ENCODE results near the gene CAT. TPM values are rescaled to one million over a fixed set of nuclear protein-coding genes. Genes with fewer than 3 reads are reported as not detected.

CAT gene
- polyA plus RNA-seq, 1 of the 3 experiments (the other 2 are of a cell fraction): 26.6 TPM

- TF ChIP-seq, protein P1, sequence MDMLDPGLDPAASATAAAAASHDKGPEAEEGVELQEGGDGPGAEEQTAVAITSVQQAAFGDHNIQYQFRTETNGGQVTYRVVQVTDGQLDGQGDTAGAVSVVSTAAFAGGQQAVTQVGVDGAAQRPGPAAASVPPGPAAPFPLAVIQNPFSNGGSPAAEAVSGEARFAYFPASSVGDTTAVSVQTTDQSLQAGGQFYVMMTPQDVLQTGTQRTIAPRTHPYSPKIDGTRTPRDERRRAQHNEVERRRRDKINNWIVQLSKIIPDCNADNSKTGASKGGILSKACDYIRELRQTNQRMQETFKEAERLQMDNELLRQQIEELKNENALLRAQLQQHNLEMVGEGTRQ (IDR thresholded peaks at IDR 0.05; ENCODE audit: borderline replicate concordance, low read depth, low read length): no peak
- TF ChIP-seq EP300 (IDR thresholded peaks at IDR 0.05; ENCODE audit: borderline replicate concordance in 1 of 2, low read depth in 1 of 2, low read length in 1 of 2): no peak
- TF ChIP-seq, protein P2, sequence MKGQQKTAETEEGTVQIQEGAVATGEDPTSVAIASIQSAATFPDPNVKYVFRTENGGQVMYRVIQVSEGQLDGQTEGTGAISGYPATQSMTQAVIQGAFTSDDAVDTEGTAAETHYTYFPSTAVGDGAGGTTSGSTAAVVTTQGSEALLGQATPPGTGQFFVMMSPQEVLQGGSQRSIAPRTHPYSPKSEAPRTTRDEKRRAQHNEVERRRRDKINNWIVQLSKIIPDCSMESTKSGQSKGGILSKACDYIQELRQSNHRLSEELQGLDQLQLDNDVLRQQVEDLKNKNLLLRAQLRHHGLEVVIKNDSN (IDR thresholded peaks at IDR 0.05; ENCODE audit: borderline replicate concordance, low read depth): no peak
- TF ChIP-seq, protein P3, sequence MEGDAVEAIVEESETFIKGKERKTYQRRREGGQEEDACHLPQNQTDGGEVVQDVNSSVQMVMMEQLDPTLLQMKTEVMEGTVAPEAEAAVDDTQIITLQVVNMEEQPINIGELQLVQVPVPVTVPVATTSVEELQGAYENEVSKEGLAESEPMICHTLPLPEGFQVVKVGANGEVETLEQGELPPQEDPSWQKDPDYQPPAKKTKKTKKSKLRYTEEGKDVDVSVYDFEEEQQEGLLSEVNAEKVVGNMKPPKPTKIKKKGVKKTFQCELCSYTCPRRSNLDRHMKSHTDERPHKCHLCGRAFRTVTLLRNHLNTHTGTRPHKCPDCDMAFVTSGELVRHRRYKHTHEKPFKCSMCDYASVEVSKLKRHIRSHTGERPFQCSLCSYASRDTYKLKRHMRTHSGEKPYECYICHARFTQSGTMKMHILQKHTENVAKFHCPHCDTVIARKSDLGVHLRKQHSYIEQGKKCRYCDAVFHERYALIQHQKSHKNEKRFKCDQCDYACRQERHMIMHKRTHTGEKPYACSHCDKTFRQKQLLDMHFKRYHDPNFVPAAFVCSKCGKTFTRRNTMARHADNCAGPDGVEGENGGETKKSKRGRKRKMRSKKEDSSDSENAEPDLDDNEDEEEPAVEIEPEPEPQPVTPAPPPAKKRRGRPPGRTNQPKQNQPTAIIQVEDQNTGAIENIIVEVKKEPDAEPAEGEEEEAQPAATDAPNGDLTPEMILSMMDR (IDR thresholded peaks at IDR 0.05): no peak
- TF ChIP-seq MXI1 (IDR thresholded peaks at IDR 0.05; ENCODE audit: low read depth, low read length): no peak
- TF ChIP-seq, protein P4, sequence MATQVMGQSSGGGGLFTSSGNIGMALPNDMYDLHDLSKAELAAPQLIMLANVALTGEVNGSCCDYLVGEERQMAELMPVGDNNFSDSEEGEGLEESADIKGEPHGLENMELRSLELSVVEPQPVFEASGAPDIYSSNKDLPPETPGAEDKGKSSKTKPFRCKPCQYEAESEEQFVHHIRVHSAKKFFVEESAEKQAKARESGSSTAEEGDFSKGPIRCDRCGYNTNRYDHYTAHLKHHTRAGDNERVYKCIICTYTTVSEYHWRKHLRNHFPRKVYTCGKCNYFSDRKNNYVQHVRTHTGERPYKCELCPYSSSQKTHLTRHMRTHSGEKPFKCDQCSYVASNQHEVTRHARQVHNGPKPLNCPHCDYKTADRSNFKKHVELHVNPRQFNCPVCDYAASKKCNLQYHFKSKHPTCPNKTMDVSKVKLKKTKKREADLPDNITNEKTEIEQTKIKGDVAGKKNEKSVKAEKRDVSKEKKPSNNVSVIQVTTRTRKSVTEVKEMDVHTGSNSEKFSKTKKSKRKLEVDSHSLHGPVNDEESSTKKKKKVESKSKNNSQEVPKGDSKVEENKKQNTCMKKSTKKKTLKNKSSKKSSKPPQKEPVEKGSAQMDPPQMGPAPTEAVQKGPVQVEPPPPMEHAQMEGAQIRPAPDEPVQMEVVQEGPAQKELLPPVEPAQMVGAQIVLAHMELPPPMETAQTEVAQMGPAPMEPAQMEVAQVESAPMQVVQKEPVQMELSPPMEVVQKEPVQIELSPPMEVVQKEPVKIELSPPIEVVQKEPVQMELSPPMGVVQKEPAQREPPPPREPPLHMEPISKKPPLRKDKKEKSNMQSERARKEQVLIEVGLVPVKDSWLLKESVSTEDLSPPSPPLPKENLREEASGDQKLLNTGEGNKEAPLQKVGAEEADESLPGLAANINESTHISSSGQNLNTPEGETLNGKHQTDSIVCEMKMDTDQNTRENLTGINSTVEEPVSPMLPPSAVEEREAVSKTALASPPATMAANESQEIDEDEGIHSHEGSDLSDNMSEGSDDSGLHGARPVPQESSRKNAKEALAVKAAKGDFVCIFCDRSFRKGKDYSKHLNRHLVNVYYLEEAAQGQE (IDR thresholded peaks at IDR 0.05; ENCODE audit: low read depth, low read length): no peak
- no peak for TF ChIP-seq GATA2 (CRISPR knock-in tag; IDR thresholded peaks at IDR 0.05)
- TF ChIP-seq, protein P5, sequence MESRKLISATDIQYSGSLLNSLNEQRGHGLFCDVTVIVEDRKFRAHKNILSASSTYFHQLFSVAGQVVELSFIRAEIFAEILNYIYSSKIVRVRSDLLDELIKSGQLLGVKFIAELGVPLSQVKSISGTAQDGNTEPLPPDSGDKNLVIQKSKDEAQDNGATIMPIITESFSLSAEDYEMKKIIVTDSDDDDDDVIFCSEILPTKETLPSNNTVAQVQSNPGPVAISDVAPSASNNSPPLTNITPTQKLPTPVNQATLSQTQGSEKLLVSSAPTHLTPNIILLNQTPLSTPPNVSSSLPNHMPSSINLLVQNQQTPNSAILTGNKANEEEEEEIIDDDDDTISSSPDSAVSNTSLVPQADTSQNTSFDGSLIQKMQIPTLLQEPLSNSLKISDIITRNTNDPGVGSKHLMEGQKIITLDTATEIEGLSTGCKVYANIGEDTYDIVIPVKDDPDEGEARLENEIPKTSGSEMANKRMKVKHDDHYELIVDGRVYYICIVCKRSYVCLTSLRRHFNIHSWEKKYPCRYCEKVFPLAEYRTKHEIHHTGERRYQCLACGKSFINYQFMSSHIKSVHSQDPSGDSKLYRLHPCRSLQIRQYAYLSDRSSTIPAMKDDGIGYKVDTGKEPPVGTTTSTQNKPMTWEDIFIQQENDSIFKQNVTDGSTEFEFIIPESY (IDR thresholded peaks at IDR 0.05; ENCODE audit: borderline replicate concordance, low read depth): no peak
- no peak for TF ChIP-seq EZH2phosphoT487 (IDR thresholded peaks at IDR 0.05; ENCODE audit: borderline replicate concordance, low read depth)
- no peak for TF ChIP-seq CHD2 (IDR thresholded peaks at IDR 0.05; ENCODE audit: low read length, partially characterized antibody)
- no peak for TF ChIP-seq RFX5 (IDR thresholded peaks at IDR 0.05; ENCODE audit: low read length)
- no peak for TF ChIP-seq FOSL2 (IDR thresholded peaks at IDR 0.05; ENCODE audit: borderline replicate concordance, low read depth)
- no peak for TF ChIP-seq SMC3 (IDR thresholded peaks at IDR 0.05; ENCODE audit: low read depth, low read length)
- no peak for TF ChIP-seq NFIC (IDR thresholded peaks at IDR 0.05; ENCODE audit: borderline replicate concordance)
- TF ChIP-seq MEF2A (IDR thresholded peaks at IDR 0.05; ENCODE audit: borderline replicate concordance, low read depth): no peak
- TF ChIP-seq ELF1 (IDR thresholded peaks at IDR 0.05): no peak
- TF ChIP-seq FOXM1 (IDR thresholded peaks at IDR 0.05; ENCODE audit: low read depth): no peak
- TF ChIP-seq NRF1 (IDR thresholded peaks at IDR 0.05; ENCODE audit: low read depth, low read length): no peak
- TF ChIP-seq RAD21 (IDR thresholded peaks at IDR 0.05; ENCODE audit: low read length): no peak
- Histone ChIP-seq H3K79me2 (ENCODE audit: insufficient read depth) (no peaks in the 10 kb centered on the region), H3K27ac (ENCODE audit: low read depth in 2 of 2, low read length in 1 of 2) (no peak overlapping the region), H4K20me1 (ENCODE audit: insufficient read depth) (no peaks in the 10 kb centered on the region), H2AFZ (ENCODE audit: low read depth) (no peak overlapping the region), H3F3A (replicated peaks; ENCODE audit: insufficient read depth) (no peaks in the 10 kb centered on the region), H3K36me3 (replicated peaks in 1 of 2; ENCODE audit: control insufficient read depth in 1 of 2, insufficient read depth in 2 of 2, low read length in 1 of 2) (no peaks in the 10 kb centered on the region), H3K27me3 (ENCODE audit: insufficient read depth) (no peaks in the 10 kb centered on the region), H3K4me3 (ENCODE audit: low read depth in 2 of 2, low read length in 1 of 2) (no peak overlapping the region), H3K4me2 (no peak overlapping the region), H3K9me3 (no peaks in the 10 kb centered on the region; the same call in 1 of the 2 replicates), H3K9ac (no peak overlapping the region), H3K4me1 (ENCODE audit: control insufficient read depth in 1 of 2, insufficient read depth in 2 of 2, low read depth in 1 of 2, low read length in 1 of 2) (peaks cover 0 to 22% of the 10 kb centered on the region in 2 experiments; a peak in 2 of 4 replicates), H3K9me2 (no peaks in the 10 kb centered on the region)
- WGBS (ENCODE audit: low lambda C conversion rate): 67% methylated on average over 1 of the region's 1 CpG
- DNase-seq: no peak
- ChIA-PET POLR2A (no interaction called here), CTCF (interaction anchor here (0.6 to 0.7 kb wide), 2 partner anchors 34 to 529 kb away, joined by 3 read pairs; no protein-coding TSS in a partner anchor)
Observed at GRCh38 chr11:34395916-34396550, 42.7 kb upstream of the CAT start.
